Naive thymus-derived CD4-positive, alpha-beta T cell (primary cell): Measurements from ENCODE around the gene GSTM1. TPM values are rescaled to one million over a fixed set of nuclear protein-coding genes. Genes with fewer than 3 reads are reported as not detected.
"Not testable (repeated sequence)": the region's sequence is repeated elsewhere in the genome, so short reads cannot be mapped to it uniquely, and the experiment has no call there.

ENCODE experiments used
- ATAC-seq: fragments of 150-1000 bp; cut with Tn5 transposase; 2 replicates; pipeline ENCODE4 v1.10.0; 2021; ENCODE audit warnings: mild to moderate bottlenecking, moderate library complexity
- CTCF ChIA-PET: fragments of 350-600 bp; sonication (Branson Sonifier 250); formaldehyde crosslinking; loops from one replicate; lab custom pipeline; 2021; ENCODE audit warnings: antibody characterized with exemption; lab: Charles Lee
- POLR2A ChIA-PET: fragments of 350-600 bp; sonication (Branson Sonifier 250); formaldehyde crosslinking; loops from one replicate; lab custom pipeline; 2021; ENCODE audit warnings: antibody characterized with exemption, inconsistent platforms; lab: Charles Lee
- DNase-seq, 9 donors: peaks; one replicate each; pipeline versions ENCODE4 v3.0.0 to v3.0.0-alpha.2; 2020 to 2022; ENCODE audit warnings: mixed read lengths in 1 of 9
- H3K27ac ChIP-seq: one replicate; pipeline ENCODE4 v1.7.0; 2013; ENCODE audit warnings: mild to moderate bottlenecking, low read depth, low read length, moderate library complexity
- H3K27me3 ChIP-seq, 2 donors: one replicate each; pipeline ENCODE4 v1.7.0; 2013; ENCODE audit warnings: low read length in 2 of 2, mild to moderate bottlenecking in 2 of 2, moderate library complexity in 2 of 2; ENCODE audit not compliant: control insufficient read depth in 2 of 2, insufficient read depth in 2 of 2
- H3K36me3 ChIP-seq, 3 experiments: 1 replicate in 2 of 3; 2 replicates in 1 of 3; pipeline ENCODE4 v1.7.0; 2013; ENCODE audit warnings: low read length in 3 of 3, mild to moderate bottlenecking in 3 of 3, moderate library complexity in 1 of 3; ENCODE audit not compliant: insufficient read depth in 3 of 3, control insufficient read depth in 2 of 3
- H3K4me1 ChIP-seq, 2 donors: one replicate each; pipeline ENCODE4 v1.7.0; 2013; ENCODE audit warnings: low read length in 2 of 2, mild to moderate bottlenecking in 2 of 2, moderate library complexity in 1 of 2; ENCODE audit not compliant: control insufficient read depth in 2 of 2, insufficient read depth in 2 of 2
- H3K4me3 ChIP-seq: 2 replicates; pipeline ENCODE4 v1.7.0; 2013; ENCODE audit warnings: mild to moderate bottlenecking, low read length
- H3K9me3 ChIP-seq, 3 experiments: 1 replicate in 2 of 3; 2 replicates in 1 of 3; pipeline ENCODE4 v1.7.0; 2013; ENCODE audit warnings: low read length in 3 of 3; ENCODE audit not compliant: control insufficient read depth in 2 of 3
- H3K27ac Mint-ChIP-seq, 9 donors: one replicate each; pipeline ENCODE4 v1.8.0; 2020 to 2022; ENCODE audit warnings: mixed read lengths in 9 of 9, mild to moderate bottlenecking in 8 of 9, moderate library complexity in 5 of 9, inconsistent platforms in 2 of 9
- H3K27me3 Mint-ChIP-seq, 5 donors: one replicate each; pipeline ENCODE4 v1.8.0; 2021 to 2022; ENCODE audit warnings: mixed read lengths in 5 of 5, mild to moderate bottlenecking in 1 of 5
- H3K36me3 Mint-ChIP-seq, 5 donors: one replicate each; pipeline ENCODE4 v1.8.0; 2020 to 2022; ENCODE audit warnings: mixed read lengths in 5 of 5, mild to moderate bottlenecking in 3 of 5, inconsistent platforms in 1 of 5
- H3K4me1 Mint-ChIP-seq, 7 donors: one replicate each; pipeline ENCODE4 v1.8.0; 2020 to 2022; ENCODE audit warnings: mixed read lengths in 7 of 7, mild to moderate bottlenecking in 3 of 7, inconsistent platforms in 1 of 7
- H3K4me3 Mint-ChIP-seq, 10 donors: one replicate each; pipeline ENCODE4 v1.8.0; 2020 to 2022; ENCODE audit warnings: mild to moderate bottlenecking in 10 of 10, mixed read lengths in 10 of 10, moderate library complexity in 6 of 10, inconsistent platforms in 2 of 10
- H3K9me3 Mint-ChIP-seq, 11 donors: one replicate each; pipeline ENCODE4 v1.8.0; 2020 to 2022; ENCODE audit warnings: mixed read lengths in 11 of 11, mild to moderate bottlenecking in 4 of 11, inconsistent platforms in 1 of 11, moderate library complexity in 1 of 11
- intact Hi-C, 2 donors: fragments of 100-400 bp; cut with micrococcal nuclease; formaldehyde crosslinking; loops; one replicate each; pipeline ENCODE4 v1.15.1; 2023
- polyA plus RNA-seq, 2 donors: library from polyadenylated mRNA; unstranded; fragments of 300-500 nt; fragmentation: Illumina TruSeq; gene quantifications; one replicate each; pipeline ENCODE4 v1.2.3, GENCODE V29; 2021
- total RNA-seq, 6 experiments: library from RNA in 5 of 6; stranded (reverse) in 5 of 6; gene quantifications; 1 replicate in 5 of 6; 2 replicates in 1 of 6; pipeline ENCODE4 v1.2.3 and lab custom pipeline; 2021 to 2026

Gene GSTM1
- total and polyA plus RNA-seq, 7 experiments from 2014 or later, result 45.9 to 83.6 (median 62.4) TPM; not detected in 4

DNA sequence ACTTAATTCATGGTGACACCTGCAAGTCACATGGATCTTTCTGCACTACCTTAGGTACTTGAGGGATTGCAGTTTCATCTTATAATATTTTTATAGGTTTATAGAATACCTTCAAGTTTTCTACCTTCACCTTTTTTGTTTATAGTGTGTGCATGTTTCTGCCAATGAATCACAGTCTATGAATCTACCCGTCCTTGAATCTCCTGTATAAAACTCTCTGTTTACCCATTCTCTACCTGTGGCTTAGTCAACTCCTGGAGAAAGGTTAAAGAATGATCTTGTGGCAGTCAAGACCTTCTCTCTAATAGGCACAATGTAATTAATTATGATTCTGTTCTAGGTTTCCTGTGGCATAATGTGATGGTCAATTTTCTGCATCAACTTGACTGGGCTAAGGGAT lies 22.9 kb upstream of the GSTM1 start:
- H3K4me3 ChIP-seq, result no peak overlapping the region
- peaks cover 0 to 5% (median 0%) of the 10 kb centered on the region in 5 donors for H3K36me3 Mint-ChIP-seq
- no peaks in the 10 kb centered on the region for H3K9me3 Mint-ChIP-seq
- intact Hi-C loops, result loop anchor here in 1 of 2 donors (5.0 kb wide), 1 partner anchor 43 kb away; no protein-coding TSS in a partner anchor
- H3K27ac ChIP-seq, result no peak overlapping the region
- H3K9me3 ChIP-seq, result no peaks in the 10 kb centered on the region
- H3K36me3 ChIP-seq, result no peaks in the 10 kb centered on the region
- DNase-seq, result no peak
- no peaks in the 10 kb centered on the region for H3K27me3 ChIP-seq
- H3K4me1 Mint-ChIP-seq, result peaks cover 14 to 19% (median 15%) of the 10 kb centered on the region in 7 donors
- no peaks in the 10 kb centered on the region for H3K27me3 Mint-ChIP-seq
- H3K4me1 ChIP-seq, result peaks cover 0 to 11% of the 10 kb centered on the region in 2 donors
- H3K27ac Mint-ChIP-seq, result peak overlapping the region in 1 of 9 donors; percentile 17
- ATAC-seq, result no peak
- H3K4me3 Mint-ChIP-seq, result no peak overlapping the region
- ChIA-PET POLR2A (interaction anchor here (0.7 kb wide), 1 partner anchor 9 kb away, joined by 4 read pairs; the partner anchor contains the start of gene GSTM4), CTCF (no interaction called here)

DNA sequence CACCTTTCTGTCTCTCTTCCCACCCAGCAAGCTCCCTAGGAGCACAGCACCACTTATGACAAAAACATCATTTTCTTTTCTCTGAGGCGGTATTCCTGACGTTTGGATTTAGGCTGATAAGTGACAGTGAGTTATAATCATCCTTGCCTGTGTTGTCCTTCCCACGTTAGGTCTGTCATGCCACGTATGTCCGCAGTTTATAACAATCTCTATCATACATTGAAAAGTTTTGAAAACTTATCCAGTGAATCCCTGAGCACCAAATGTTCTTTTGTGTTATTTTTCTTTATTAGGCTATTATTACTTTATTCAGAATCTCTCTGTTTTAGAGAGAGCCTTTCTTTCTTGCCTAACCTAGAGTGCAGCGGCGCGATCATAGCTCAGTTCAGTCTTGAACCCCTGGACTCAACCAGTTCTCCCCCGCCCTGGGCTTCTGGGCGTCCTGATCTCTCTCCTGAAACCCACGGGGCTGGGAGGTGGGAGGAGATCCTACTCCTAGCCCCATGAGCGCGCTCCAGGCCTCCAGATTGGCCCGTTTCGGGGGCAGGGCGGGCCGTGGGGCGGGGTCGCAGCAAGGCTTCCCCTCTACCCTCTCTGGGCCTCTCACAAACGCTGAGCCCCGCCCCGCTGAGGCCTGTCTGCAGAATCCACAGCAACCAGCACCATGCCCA lies 20.0 kb upstream of the GSTM1 start, which contains the start of gene GSTM2:
TSS of gene GSTM2 (plus strand) at position 606 of the 671 bp plus-strand sequence. CDS start at position 665, 59 bp downstream.
- Mint-ChIP-seq H3K27me3 (no peaks in the 10 kb centered on the region), H3K4me3 (peak within 1 kb of the TSS; percentile 75 to 92 (median 84)), H3K27ac (peak within 1 kb of the TSS; percentile 38 to 90 (median 77)), H3K36me3 (peaks cover 6 to 19% (median 6%) of the 10 kb centered on the region in 5 donors), H3K4me1 (peaks cover 17 to 30% (median 24%) of the 10 kb centered on the region in 7 donors), H3K9me3 (no peaks in the 10 kb centered on the region)
- DNase-seq (peak; percentile 49 to 87 (median 82)), ATAC-seq (peak; percentile 100)
- POLR2A ChIA-PET, result interaction anchor here (0.6 to 0.7 kb wide), 2 partner anchors 12 to 135 kb away, joined by 3 to 5 read pairs; no protein-coding TSS in a partner anchor
- peak within 1 kb of the TSS; percentile 52 for H3K4me3 ChIP-seq
- H3K4me1 ChIP-seq, result peaks cover 0 to 11% of the 10 kb centered on the region in 2 donors
- H3K9me3 ChIP-seq, result no peaks in the 10 kb centered on the region
- intact Hi-C loops, result loop anchor here (1.0 to 5.0 kb wide), 9 partner anchors 11 to 671 kb away; partner anchors contain the start of genes AHCYL1 (in 1 of the 2), AMPD2 (in 1 of the 2), GNAI3 (in 1 of the 2) and GNAT2 (in 1 of the 2)
- H3K27ac ChIP-seq, result peak within 1 kb of the TSS; percentile 49
- CTCF ChIA-PET, result interaction anchor here (0.7 to 1.4 kb wide), 2 partner anchors 27 to 317 kb away, joined by 4 to 8 read pairs; partner anchors contain the start of gene AHCYL1
- no peaks in the 10 kb centered on the region for H3K36me3 ChIP-seq
- no peaks in the 10 kb centered on the region for H3K27me3 ChIP-seq

DNA sequence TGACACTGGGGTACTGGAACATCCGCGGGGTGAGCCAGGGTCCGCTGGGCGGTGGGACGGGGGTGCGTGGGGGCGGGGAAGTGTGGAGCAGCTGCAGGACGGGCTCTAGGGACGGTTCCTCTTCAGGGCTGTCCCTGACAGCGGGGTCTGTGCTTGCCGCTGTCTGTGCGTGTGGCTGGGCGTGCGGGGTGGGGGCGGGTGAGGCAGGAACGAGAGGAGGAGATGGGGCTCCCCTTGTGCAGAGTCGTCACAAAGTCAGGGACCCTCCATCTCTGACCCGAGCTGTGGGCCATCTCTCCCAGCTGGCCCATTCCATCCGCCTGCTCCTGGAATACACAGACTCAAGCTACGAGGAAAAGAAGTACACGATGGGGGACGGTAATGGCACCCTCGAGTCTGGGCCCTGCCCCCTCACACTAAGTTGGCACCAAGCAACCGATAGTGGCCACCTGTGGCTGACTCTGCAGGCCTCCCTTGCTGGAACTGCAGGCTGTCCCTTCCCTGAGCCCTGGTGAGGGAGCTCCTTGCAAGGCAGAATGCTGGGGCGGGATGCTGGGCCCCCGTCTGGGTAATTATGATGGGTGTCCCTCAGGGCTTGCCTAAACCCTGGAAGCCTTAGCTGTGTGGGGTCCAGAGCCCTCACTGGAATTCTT lies 19.4 kb upstream of the GSTM1 start:
- H3K4me1 ChIP-seq, result peaks cover 0 to 11% of the 10 kb centered on the region in 2 donors
- H3K36me3 ChIP-seq, result no peaks in the 10 kb centered on the region
- ATAC-seq (no peak), DNase-seq (no peak)
- H3K27me3 Mint-ChIP-seq, result no peaks in the 10 kb centered on the region
- peak overlapping the region; percentile 75 to 92 (median 84) for H3K4me3 Mint-ChIP-seq
- peaks cover 6 to 23% (median 10%) of the 10 kb centered on the region in 5 donors for H3K36me3 Mint-ChIP-seq
- H3K4me3 ChIP-seq, result peak overlapping the region; percentile 52
- peak overlapping the region in 7 of 9 donors; percentile 60 to 90 (median 77) for H3K27ac Mint-ChIP-seq
- no peaks in the 10 kb centered on the region for H3K9me3 ChIP-seq
- H3K9me3 Mint-ChIP-seq, result no peaks in the 10 kb centered on the region
- intact Hi-C loops, result loop anchor here (1.0 to 5.0 kb wide), 6 partner anchors 12 to 671 kb away; partner anchors contain the start of genes GSTM1 (in 1 of the 2), GSTM4 (in 1 of the 2) and RBM15 (in 1 of the 2)
- H3K27ac ChIP-seq, result peak overlapping the region; percentile 49
- H3K27me3 ChIP-seq, result no peaks in the 10 kb centered on the region
- H3K4me1 Mint-ChIP-seq, result peaks cover 17 to 30% (median 24%) of the 10 kb centered on the region in 7 donors
- ChIA-PET CTCF (interaction anchor here (0.7 to 1.4 kb wide), 2 partner anchors 27 to 316 kb away, joined by 4 to 8 read pairs; partner anchors contain the start of gene AHCYL1), POLR2A (no interaction called here)

DNA sequence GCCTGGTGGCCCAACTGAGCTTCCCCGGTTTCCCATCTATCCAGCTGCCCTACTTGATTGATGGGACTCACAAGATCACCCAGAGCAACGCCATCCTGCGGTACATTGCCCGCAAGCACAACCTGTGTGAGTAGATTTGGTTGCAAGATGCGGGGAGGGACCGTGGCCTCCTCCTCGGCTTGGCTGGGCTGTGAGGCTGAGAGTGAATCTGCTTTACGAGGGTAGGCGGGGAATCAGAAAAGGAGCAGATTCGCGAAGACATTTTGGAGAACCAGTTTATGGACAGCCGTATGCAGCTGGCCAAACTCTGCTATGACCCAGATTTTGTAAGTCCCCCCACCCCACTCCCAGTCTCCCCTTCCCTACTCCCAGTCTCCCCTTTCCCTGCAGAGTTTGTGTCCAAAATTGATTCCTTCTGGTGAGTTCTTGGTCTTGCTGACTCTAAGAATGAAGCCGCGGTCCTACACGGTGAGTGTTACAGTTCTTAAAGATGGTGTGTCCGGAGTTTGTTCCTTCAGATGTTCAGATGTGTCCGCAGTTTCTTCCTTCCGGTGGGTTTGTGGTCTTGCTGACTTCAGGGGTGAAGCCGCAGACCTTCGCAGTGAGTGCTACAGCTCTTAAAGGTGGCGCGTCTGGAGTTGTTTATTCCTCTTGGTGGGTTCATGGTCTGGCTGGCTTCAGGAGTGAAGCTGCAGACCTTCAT lies 18.2 kb upstream of the GSTM1 start:
- ChIA-PET CTCF (interaction anchor here (0.7 to 1.0 kb wide), 2 partner anchors 14 to 25 kb away, joined by 3 to 4 read pairs; partner anchors contain the start of gene GSTM4), POLR2A (no interaction called here)
- Histone ChIP-seq H3K4me3 (peak overlapping the region; percentile 9), H3K36me3 (no peaks in the 10 kb centered on the region), H3K27me3 (no peaks in the 10 kb centered on the region), H3K4me1 (peaks cover 0 to 11% of the 10 kb centered on the region in 2 donors), H3K9me3 (no peaks in the 10 kb centered on the region), H3K27ac (no peak overlapping the region)
- intact Hi-C loops, result loop anchor here (2.0 to 5.0 kb wide), 3 partner anchors 17 to 669 kb away; partner anchors contain the start of genes GSTM1 (in 1 of the 2) and RBM15 (in 1 of the 2)
- H3K4me3 Mint-ChIP-seq, result peak overlapping the region; percentile 73 to 92 (median 82)
- peak overlapping the region; percentile 34 to 90 (median 77) for H3K27ac Mint-ChIP-seq
- H3K36me3 Mint-ChIP-seq, result peaks cover 6 to 23% (median 10%) of the 10 kb centered on the region in 5 donors
- ATAC-seq, result no peak
- no peak for DNase-seq
- no peaks in the 10 kb centered on the region for H3K27me3 Mint-ChIP-seq
- no peaks in the 10 kb centered on the region for H3K9me3 Mint-ChIP-seq
- H3K4me1 Mint-ChIP-seq, result peaks cover 16 to 30% (median 24%) of the 10 kb centered on the region in 7 donors

GRCh38 chr1:109669949-109670302 lies 17.7 kb upstream of the GSTM1 start:
- not testable (repeated sequence) for H3K9me3 ChIP-seq, H3K27me3 Mint-ChIP-seq, H3K9me3 Mint-ChIP-seq, H3K27me3 ChIP-seq, H3K4me3 ChIP-seq, H3K36me3 ChIP-seq, ATAC-seq, H3K27ac ChIP-seq
- Mint-ChIP-seq H3K4me3 (peak overlapping the region; percentile 73 to 92 (median 82)), H3K36me3 (peaks cover 6 to 23% (median 10%) of the 10 kb centered on the region in 5 donors), H3K4me1 (peaks cover 16 to 30% (median 24%) of the 10 kb centered on the region in 7 donors), H3K27ac (peak overlapping the region; percentile 34 to 90 (median 72))
- peak in 1 of 9 donors; percentile 22 for DNase-seq
- peaks cover 0 to 11% of the 10 kb centered on the region in 2 donors for H3K4me1 ChIP-seq
- ChIA-PET CTCF (interaction anchor here (0.7 to 1.0 kb wide), 2 partner anchors 14 to 26 kb away, joined by 3 to 4 read pairs; partner anchors contain the start of gene GSTM4), POLR2A (interaction anchor here (0.5 kb wide), 1 partner anchor 1914 kb away, joined by 5 read pairs; no protein-coding TSS in a partner anchor)
- intact Hi-C loops, result loop anchor here (2.0 to 5.0 kb wide), 3 partner anchors 17 to 669 kb away; partner anchors contain the start of genes GSTM1 (in 1 of the 2) and RBM15 (in 1 of the 2)
